DOHH2 (cell line): ENCODE data around the gene PRR15.

Experiments used
- EZH2phosphoT487 ChIP-seq: fragments of 200-600 bp; sonication (generic); IDR thresholded peaks from 2 replicates; pipeline ENCODE4 v1.6.1; 2017; ENCODE audit warnings: borderline replicate concordance, mild to moderate bottlenecking, antibody characterized with exemption, low read length, moderate library complexity, mixed read lengths
- TF ChIP-seq, protein P1 (sequence below): fragments of 200-600 bp; sonication (generic); IDR thresholded peaks from one replicate; pipeline ENCODE4 v1.5.1; 2014; ENCODE audit warnings: antibody characterized with exemption, mild to moderate bottlenecking, low read depth, low read length; ENCODE audit not compliant: poor library complexity, severe bottlenecking

DNA sequence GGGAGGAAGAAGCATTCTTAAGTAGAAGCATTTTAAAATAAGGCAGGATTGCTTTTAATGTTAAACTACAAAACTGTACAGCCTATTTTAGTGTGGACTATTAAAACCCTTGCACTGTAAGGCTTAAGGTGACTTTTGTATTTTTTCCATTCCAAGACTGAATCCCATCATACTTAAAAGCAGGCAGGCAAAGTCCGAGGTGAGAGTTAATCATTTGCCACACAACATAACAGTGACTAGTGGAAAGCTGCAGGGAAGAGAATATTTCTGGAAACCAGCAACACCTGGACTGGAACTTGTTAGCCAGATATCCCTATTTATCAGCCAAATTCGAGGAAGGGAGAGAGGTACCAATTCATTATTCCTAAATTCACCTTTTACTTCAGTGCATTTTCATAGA, 3.5 kb downstream of the PRR15 start:
- TF ChIP-seq, protein P1, sequence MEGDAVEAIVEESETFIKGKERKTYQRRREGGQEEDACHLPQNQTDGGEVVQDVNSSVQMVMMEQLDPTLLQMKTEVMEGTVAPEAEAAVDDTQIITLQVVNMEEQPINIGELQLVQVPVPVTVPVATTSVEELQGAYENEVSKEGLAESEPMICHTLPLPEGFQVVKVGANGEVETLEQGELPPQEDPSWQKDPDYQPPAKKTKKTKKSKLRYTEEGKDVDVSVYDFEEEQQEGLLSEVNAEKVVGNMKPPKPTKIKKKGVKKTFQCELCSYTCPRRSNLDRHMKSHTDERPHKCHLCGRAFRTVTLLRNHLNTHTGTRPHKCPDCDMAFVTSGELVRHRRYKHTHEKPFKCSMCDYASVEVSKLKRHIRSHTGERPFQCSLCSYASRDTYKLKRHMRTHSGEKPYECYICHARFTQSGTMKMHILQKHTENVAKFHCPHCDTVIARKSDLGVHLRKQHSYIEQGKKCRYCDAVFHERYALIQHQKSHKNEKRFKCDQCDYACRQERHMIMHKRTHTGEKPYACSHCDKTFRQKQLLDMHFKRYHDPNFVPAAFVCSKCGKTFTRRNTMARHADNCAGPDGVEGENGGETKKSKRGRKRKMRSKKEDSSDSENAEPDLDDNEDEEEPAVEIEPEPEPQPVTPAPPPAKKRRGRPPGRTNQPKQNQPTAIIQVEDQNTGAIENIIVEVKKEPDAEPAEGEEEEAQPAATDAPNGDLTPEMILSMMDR, result no peak
- no peak for TF ChIP-seq EZH2phosphoT487
